ENCODE measurements around the gene APPL2. TPM values are rescaled to one million over a fixed set of nuclear protein-coding genes. Genes with fewer than 3 reads are reported as not detected.
"Not testable (repeated sequence)": the region's sequence is repeated elsewhere in the genome, so short reads cannot be mapped to it uniquely, and the experiment has no call there.

Gene APPL2
- polyA plus RNA-seq, 4 donors = 67.2 to 111 (median 89.9) TPM

DNA sequence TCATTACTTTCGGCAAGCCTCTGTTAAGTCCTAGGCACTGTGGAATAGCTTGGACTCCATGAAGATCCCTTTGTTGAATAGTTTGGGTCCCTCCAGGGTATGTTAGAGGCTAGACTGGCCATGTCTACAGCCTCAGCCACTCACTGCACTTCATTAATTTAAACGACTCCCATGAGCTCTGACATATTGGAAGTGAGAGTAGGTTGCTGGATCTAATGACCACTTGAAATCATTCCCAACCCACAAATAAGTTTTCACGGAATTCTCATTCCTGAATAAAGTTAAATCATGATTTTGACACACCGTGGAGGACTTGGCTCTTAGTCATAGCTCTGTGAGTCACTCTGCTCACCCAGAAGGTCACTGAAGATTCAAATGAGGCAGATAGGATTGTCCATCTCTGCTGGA is 21.4 kb upstream of the APPL2 start:
- no peak for DNase-seq (ENCODE audit: low read depth in 4 of 4, low spot score in 2 of 4)

DNA sequence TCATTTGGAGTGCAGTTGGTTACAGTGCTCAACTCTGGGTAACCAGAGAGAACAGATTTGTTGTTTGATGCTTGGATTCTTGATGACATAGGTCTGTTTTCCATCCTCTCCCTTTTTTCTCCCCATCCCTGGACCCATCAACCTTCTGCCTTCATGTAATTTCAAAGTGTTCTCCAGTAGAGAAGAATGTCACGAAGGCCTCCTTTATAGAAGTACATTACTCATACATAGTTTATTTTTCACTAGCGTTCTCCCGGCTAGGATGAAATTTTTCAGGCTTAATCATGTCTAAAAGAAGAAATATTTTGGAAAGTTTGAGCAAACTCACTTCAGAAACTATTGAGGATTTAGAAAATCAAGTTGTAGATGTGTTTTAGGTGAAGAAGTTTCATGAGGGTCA is 20.9 kb upstream of the APPL2 start:
- no peak for DNase-seq (ENCODE audit: low read depth in 4 of 4, low spot score in 2 of 4)

DNA sequence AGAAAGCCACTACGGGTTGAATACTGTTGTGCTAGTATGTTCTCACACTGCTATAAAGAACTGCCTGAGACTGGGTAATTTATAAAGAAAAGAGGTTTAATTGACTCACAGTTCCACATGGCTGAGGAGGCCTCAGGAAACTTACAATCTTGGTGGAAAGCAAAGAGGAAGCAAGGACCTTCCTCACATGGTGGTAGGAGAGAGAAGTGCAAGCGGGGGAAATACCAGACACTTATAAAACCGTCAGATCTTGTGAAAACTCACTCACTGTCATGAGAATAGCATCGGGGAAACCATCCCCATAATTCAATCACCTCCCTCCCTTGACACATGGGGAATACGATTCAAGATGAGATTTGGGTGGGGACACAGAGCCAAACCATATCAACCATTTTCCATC is 20.5 kb upstream of the APPL2 start:
- DNase-seq (ENCODE audit: low read depth in 4 of 4, low spot score in 2 of 4) = not testable (repeated sequence)

DNA sequence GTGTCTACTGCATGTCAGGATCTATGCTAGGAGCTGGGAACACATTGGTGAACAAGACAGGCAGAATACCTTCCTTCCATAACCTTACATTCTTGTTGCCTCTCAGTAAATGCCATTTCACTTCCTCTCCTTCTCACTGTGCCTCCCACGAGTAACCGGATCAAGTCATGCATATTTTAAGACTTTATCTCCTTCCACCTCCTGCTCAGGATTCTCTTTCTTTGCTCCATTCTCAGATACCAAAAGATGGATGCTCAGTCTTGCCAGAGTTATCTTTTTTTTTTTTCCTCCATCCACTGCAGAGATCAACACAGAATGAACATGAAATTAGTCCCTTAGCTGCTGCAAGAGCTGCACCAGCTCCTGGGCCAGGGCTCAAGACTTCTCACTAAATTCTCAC is 20.0 kb upstream of the APPL2 start:
- no peak for DNase-seq (ENCODE audit: low read depth in 4 of 4, low spot score in 2 of 4)

DNA sequence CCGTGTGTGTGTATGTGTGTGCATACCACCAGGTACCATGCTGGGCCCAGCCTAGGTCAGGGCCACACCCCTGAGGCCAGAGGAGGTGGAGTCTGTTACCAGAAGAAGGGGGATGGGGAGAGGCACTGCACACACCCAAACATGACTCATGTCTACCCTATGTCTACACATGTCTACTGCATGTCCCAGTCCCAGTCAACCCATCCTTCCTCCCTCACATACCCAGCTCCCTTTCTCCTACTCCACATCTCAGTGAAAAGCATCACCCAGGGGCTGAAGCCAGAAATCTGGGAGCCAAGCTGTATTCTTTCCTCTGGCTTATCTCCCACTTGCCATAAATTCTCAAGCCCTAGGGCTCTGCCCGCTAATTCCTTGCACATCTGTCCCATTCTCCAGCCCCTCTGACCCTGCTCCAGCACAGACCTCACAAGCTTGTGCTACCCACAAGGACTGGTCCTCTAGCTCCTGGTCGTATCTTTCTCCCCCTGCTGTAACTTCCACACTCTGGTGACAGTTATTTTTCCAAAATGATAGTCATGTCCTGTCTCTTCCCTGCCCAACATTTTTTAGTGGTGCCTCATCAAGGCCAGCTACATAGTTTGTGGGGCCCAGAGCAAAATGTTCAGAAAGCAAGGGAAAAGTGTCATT is 18.0 kb upstream of the APPL2 start:
- DNase-seq (ENCODE audit: low read depth in 4 of 4, low spot score in 2 of 4) = no peak

DNA sequence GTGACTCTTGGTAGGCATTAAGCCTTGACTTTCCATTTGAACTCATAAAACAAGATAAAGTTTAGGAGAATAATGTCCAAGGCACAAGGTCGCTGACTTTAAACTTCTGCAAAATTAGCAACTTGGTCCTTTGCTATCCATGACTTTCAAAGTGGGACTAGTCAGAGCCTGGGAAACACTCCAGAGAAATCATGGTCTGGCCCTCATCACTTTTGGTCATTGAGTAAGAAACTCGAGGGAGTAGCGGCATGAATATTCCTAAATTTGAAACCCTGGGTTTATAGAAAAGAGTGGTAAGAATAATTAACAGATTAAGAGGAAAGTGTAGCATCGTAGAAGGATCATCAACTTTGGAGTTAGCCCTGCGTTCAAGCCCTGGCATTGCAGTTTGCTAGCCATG is 16.9 kb upstream of the APPL2 start:
- DNase-seq (ENCODE audit: low read depth in 4 of 4, low spot score in 2 of 4) = no peak

DNA sequence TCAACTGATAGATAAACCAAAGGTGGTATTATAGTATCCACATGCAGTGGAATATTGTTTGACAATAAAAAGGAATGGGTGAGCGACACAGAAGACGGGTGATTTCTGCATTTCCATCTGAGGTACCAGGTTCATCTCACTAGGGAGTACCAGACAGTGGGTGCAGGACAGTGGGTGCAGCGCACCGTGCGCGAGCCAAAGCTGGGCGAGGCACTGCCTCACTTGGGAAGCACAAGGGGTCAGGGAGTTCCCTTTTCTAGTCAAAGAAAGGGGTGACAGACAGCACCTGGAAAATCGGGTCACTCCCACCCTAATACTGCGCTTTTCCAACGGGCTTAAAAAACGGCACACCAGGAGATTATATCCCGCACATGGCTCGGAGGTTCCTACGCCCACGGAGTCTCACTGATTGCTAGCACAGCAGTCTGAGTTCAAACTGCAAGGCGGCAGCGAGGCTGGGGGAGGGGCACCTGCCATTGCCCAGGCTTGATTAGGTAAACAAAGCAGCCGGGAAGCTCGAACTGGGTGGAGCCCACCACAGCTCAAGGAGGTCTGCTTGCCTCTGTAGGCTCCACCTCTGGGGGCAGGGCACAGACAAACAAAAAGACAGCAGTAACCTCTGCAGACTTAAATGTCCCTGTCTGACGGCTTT is 9.9 kb upstream of the APPL2 start:
- DNase-seq (ENCODE audit: low read depth in 4 of 4, low spot score in 2 of 4) = not testable (repeated sequence)

DNA sequence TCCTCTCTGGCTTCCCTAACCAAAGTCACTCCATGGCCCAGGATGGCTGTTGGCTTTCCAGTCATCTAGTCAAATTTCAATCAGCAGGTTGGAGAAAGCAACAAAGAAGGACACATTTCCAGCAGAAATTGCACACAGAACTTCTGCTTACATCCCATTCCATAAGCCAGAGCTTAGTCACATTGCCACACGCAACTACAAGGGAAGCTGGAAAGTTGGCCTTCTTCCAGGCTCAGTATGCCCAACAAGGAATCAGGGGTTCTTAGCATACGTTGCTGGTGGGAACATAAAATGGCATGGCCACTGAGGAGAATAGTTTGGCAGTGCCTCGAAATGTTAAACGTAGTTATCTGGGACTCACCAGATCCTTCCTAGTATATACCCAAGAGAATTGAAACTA is 9.3 kb upstream of the APPL2 start:
- DNase-seq (ENCODE audit: low read depth in 4 of 4, low spot score in 2 of 4) = no peak

DNA sequence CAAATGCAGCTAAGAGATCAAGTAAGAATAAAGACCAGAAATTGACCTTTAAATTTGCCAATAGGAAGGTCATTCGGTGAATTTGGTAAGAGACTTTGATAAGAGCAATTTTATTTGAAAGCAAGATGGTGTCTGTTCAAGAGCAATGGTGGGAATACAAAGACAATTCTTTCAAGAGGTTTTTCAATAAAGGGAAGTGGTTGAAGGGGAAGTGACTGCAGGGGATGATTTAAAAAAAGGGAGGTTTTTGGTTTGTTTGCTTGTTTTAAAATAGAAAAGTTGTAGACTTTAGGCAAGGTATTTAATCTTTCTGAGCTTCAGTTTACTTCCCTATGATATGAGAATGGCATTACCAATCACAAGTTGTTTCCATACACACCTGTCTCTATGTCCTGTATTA is 4.3 kb upstream of the APPL2 start:
- no peak for DNase-seq (ENCODE audit: low read depth in 4 of 4, low spot score in 2 of 4)

DNA sequence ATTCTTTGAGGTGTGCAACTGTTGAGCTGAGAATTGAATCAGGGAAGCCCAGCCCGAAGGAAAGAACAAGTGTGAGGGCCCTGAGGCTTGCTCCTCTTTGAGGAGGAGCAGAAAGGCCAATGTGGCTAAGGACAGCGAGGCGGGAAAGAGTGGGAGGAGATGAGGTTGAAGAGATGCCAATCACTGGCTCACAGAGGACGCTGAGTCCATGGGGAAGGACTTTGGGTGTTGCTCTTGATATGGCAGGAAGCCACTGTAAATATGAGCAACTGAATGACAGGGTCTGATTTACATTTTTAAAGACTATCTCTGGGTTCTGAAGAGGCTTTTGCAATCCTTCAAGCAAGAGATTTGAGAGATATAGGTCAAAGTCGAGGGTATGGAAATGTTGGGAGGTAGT is 3.3 kb upstream of the APPL2 start:
- no peak for DNase-seq (ENCODE audit: low read depth in 4 of 4, low spot score in 2 of 4)

DNA sequence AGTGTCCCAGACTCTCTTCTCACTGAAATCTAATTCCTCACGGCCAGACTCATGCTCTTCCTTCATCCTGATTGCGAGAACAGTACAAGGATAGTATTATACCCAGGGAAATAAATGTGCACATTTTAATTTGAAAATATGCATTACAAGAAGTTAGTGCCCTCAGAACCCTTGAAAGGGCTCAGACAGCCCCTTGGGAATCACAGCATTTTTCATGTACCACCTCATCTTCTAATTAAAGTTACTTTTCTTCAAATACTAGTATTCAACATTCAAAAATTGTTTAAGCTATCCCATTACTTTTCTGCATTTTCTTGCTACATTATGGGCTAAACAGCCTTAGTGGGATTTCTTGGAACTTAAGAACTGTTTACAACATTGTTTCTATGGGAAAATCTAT is 1.7 kb upstream of the APPL2 start:
- no peak for DNase-seq (ENCODE audit: low read depth in 4 of 4, low spot score in 2 of 4)

DNA sequence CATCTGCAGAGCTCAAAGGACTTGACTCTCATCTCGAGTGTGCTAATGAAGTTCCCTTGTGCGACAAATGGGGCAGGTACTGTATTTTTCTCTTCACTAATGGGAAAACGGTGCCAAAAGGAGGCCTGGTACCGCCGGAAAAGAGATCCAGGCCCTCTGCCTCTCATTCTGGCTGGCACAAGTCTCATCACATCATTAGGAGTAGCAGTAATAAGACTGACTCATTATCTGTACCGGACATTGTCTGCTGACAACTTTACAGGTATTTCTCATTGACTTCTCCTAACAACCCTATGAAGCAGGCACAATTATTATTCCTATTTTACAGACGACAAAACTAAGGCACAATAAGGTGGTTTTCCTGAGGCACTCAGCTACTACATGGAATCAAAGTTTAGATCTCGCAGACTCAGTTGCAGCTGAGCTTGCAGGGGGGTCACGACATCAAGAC is 668 bp downstream of the APPL2 start:
- DNase-seq (ENCODE audit: low read depth in 4 of 4, low spot score in 2 of 4) = peak in 3 of 4 donors; percentile 32 to 48 (median 45)

DNA sequence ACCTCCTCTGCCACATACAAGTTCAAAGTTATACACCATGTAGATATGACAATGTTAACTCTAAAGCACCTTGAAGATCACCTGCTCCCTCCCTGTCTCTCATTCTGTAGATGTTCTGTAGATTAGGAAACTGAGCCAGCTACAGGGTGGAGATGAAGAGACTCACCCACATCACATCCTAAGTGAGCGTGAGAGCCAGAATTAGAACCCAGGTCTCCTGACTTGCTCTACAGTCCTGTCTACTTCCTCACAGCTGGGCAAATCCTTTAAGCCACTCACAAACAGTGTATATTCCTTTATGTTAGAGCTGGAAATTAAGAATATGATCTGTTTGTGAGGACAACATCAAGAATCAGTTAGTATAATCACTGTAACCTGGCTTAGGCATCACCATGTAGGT is 1.8 kb downstream of the APPL2 start:
- DNase-seq (ENCODE audit: low read depth in 4 of 4, low spot score in 2 of 4) = no peak

DNA sequence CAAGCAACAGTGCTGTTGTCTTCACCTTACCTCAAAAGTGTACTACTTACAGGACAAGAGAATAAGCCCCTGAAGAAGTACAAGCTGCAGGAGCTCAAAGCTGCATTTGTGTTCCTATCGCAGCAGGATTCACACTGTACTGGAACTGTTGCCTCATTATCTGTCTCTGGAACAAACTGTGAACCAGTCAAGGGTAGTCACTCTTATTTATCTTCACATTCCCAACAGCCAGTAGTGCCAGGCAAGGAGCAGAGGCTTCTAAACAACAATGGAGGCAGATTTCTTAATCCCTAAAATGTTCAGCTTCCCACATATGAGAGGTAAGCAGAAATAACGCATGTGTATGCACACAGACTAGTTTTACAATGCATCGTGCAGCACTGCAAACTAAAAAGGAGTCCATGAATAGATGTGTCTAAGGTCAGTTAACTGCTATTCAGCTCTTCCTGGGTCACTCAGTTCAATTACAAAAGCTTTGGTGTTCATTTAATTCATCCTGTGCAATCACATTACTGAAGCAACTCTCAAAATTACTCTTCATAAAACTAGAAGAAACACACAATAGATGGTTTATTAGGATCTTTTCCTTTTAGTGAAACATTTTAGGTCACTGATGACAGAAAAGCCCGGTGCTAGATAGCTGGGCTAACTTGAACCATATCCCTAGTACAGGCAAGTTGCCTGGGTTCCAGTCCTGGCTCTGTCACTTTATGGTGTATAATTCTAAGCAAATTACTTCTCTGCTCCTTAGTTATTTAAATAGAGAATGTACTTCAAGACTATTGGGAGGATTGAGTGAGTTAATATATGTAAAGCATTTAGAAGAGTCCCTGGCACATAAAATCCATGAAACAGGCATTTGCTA is 2.7 kb downstream of the APPL2 start:
- DNase-seq (ENCODE audit: low read depth in 4 of 4, low spot score in 2 of 4) = no peak

DNA sequence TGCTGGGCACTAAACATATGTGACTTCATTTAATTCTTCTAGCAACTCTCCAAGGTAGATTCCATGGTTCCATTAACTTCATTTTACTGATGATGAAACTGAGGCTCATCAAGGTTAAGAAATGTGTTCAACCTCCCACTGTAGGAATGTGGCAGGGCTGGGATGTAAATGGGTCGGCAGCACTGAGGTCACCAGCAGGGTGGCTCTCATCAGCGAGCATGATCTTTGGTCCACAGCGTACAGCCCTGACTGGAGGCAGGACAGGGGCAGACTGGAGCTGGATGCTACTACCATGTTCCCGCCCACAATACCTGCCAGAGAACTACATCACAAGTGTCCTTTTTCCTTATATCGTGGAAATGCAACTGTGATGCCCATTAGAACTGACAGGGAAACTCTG is 4.6 kb downstream of the APPL2 start:
- DNase-seq (ENCODE audit: low read depth in 4 of 4, low spot score in 2 of 4) = no peak

DNA sequence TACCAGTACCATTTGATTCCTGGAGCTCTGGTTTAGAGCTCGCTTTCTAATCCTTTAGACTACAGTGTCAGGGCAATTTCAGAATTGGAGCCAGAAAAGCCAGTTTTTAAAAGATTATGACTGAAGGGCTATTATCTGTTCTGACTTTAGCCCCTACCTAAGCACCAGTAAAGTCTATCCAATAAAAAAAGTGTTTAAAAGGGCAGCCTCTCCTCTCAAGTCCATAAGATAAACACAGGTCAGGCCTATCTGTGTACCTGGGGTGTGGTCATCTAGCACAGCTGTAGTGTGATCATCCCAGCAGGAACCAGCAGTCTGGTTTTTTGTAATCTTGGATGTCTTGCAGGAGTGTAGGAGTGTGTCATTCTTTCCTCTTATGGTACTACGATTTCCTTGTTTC is 6.6 kb downstream of the APPL2 start:
- DNase-seq (ENCODE audit: low read depth in 4 of 4, low spot score in 2 of 4) = no peak

DNA sequence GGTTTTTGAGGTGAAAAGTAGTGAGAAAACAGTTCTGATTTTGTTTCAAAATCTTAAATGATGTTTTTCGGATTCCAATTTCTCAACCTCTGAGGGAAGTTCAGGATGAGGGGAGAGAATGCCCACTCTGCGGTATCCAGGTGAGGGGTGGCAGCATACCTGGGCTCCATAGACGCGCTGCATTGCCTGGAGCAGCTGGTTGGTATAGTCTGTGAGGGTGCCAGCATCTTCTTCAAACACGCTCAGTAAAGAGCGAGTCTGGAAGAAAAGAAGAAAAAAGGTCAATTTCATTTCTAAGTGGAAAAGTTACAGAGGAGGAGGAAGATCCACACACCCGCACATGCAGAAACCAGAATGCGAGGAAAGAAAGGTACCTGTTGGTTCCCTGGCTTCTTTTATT is 7.0 kb downstream of the APPL2 start:
- no peak for DNase-seq (ENCODE audit: low read depth in 4 of 4, low spot score in 2 of 4)

DNA sequence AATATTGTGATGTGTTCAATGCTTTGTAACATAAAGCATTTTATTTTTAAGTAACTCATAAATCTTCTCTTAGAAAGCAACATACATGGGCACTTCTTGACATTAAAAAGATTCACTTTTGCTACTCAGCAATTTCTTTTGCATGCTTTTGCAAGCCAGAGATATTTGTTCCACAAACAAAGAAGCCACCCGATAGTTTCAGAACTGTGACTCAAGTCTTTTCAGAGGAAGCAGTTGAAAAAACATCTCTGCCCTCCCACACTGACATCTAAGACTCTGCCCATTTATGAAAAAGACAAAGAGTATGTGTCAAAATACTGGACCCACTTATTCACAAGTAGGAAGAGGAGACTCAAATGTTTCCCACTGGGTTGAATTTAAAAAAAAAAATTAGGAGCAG is 7.5 kb downstream of the APPL2 start:
- no peak for DNase-seq (ENCODE audit: low read depth in 4 of 4, low spot score in 2 of 4)

DNA sequence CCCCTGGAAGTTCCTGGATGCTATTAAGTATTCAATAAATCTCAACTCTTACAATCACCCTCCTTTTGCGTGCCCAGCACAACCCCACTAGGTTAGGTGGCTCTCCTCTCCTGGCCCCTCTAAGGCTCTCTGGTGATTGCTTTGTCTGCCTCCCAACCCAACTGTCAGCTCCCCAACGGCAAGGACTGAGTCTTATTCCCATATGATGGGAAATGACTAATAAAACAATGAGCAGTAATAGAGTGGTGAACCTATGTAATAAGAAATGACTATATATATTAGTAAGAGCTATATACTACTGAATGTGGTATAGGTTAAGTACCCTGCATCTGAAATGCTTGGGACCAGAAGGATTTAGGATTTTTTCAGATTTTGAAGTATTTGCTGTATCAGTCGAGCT is 8.1 kb downstream of the APPL2 start:
- no peak for DNase-seq (ENCODE audit: low read depth in 4 of 4, low spot score in 2 of 4)

DNA sequence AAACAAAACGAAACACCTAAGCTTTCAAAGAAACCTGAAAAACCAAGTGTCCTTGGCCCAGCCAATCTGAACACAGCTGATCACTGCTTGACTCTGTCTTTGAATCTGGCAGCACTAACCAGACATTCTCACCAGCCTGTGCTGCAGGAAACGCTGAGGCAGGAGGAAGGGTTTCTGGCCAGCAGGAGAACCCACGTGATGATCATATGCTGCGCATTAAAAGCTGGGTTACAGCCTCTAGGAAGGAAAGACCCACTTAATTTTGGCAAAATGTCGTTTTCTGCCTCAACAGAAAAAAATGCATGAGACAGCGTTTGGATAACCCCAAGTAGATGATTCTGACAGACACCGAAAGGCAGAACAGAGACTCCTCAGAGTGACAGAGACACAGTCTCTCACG is 9.8 kb downstream of the APPL2 start:
- no peak for DNase-seq (ENCODE audit: low read depth in 4 of 4, low spot score in 2 of 4)

DNA sequence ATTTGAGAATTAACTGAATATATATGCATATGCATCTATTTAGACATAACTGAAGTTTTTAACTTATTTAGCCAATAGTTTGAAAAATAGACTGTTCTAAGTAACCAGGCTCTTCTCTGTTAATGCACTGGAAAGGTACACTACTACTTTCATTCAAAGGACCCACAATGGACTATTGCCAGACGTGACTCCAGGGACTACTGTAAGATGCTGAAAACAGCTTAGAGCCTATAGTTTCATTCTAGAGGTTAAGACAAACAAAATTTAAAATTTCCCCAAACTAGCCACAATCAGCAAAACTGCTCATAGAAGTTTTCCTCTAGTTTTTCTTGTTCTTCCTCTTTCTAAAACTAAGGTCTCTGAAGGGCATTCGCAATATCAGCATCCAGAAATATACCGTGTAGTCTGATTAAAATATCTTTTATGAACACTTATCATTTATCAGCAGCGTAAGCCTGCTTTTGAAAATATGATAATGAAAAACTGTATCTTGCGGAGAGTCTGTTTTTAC is 10.4 kb downstream of the APPL2 start:
- no peak for DNase-seq (ENCODE audit: low read depth in 4 of 4, low spot score in 2 of 4)

DNA sequence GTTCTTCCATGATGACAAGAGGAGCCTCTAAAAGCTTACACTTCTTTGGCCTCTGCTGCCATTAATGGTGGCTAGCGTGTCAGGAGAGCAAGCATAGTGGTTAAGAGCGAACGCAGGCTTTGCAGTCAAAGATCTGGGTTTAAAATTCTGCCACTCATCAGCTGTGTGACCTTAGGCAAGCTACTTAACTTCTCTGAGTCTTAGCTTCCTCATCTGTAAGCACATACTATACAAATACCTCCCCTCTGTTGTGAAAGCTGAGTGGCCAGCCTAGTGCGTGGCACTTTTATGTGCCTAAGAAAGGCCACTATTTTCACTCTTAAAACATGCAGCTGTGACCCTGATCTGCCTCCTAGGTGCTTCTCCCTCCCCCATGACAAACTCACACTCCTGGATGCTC is 11.6 kb downstream of the APPL2 start:
- no peak for DNase-seq (ENCODE audit: low read depth in 4 of 4, low spot score in 2 of 4)

All from left renal cortex interstitium (tissue), 4 donors.